GM19452 (cell line): ENCODE measurements around the gene NLN.
"Not testable (repeated sequence)": the region's sequence is repeated elsewhere in the genome, so short reads cannot be mapped to it uniquely, and the experiment has no call there.

ENCODE experiments used
- ATAC-seq: cut with Tn5 transposase; IDR thresholded peaks from one replicate; pipeline ENCODE4 v1.9.1; 2021; ENCODE audit not compliant: unreplicated experiment

The NLN gene

DNA sequence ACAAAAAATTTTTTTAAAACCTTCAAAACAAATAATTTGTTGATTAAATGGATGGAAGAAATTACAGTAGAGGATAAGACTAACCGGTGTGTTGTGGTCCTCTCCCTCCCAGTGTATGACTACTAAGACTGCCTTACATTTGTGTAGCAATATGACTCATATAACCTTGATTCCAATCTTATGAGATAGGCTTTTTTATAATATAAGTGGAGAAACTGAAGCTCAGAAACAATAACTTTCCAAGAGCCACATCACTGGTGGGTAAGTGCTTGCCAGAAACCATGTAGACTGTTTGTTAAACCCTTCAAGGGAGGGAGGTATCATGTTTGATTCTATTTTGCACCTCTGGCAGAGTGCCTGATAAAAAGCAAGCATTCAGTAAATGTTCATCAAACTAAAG lies 47.5 kb downstream of the NLN start:
- ATAC-seq = no peak

DNA sequence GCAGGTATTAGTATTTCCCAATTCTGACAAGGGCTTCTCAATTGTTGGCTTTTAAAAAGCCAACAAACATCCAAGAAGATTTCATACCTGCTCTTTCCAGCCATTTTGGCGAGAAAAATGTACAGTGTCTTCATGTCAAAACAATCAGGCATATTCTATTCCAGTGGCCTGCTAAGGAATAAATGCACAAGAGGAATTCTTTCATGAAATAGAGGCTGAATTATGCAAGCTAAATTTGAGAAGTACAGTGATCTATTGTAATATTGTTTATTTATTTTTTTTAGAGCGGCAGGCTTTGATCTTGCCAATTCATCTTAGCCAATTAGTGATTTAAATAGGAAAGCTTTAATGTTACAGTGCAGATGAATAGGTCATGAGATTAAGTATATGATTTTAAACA lies 49.3 kb downstream of the NLN start:
- ATAC-seq = no peak

DNA sequence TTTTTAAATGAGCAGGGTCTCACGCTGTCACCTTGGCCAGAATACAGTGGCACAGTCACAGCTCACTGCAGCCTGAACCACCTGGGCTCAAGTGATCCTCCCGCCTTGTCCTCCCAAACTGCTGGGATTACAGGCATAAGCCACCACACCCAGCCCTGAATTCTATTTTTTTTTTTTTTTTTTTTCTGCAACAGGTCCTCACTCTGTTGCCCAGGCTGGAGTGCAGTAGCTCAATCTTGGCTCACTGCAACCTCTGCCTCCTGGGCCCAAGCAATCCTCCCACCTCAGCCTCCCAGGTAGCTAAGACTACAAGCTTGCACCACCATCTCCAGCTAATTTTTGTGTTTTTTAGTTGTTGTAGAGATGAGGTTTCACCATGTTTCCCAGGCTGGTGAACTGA lies 51.0 kb downstream of the NLN start:
- not testable (repeated sequence) for ATAC-seq

DNA sequence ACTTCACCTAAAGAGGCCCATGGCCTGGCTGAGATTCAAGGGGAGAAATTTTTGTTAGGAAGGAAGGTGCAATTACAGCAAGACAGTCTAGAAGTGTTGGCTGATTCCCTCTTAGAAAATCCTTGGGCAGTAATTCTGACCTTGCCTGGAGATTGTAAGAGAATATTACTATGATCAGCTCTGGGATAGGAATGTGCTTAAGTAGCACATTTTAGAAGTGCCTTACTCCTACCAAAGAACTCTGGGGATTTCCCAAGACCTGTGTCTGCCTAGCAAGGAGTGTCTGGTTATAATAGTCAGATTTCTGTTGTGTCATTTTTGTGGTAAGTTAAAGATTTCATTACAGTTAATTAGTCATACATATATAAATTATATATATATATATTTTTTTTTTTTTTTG lies 52.3 kb downstream of the NLN start:
- no peak for ATAC-seq

DNA sequence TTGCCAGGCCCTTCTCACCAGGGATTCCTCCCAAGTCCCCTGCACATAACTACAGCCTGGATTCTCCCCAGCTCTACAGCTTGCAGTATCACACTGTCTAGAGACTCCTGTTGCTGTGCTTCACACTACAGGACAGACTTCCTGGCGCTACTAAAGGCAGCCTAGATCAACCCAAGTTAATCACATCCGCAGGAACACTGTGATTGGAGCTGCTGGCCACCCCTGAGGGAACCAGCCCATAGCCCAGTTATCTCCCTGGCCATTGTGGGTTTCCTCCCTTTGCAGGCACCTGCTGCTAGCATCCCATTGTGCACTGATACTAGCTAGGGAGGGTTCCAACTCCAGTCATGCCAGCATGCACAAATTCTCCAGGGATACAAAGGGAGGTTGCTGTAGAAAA lies 53.5 kb downstream of the NLN start:
- ATAC-seq = no peak

DNA sequence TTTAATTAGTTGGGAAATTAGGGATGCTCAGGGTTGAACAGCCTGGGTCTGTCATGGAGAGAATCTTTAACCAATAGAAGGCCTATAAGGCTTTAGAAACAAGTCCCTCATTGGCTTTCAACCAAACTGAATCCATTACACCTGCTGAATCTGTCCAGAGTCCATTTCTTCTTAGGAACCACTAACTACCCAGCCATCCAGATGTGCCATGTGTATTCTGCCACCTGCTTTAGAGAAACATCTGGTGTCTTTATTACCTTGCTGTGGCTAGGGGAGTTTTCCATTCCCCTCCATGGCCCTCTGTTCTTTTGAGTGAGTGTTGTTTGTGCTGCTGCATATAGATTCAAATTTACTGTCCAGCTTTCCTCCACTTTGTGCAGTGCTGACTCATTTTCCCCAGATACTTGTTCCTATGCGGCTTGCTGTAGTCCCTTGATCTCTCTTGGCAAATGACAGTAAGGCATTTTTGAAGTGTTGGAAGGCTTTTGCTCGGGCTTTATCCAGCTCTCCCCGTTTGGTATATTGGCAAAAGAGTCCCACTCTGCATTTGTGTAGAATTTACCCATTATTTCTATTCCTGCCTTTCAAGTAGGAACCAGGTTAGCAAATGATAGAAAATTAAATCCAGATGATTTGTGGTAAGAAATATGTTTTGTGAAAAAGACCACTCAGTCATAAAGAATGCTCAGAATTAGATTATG lies 54.6 kb downstream of the NLN start:
- ATAC-seq = no peak

DNA sequence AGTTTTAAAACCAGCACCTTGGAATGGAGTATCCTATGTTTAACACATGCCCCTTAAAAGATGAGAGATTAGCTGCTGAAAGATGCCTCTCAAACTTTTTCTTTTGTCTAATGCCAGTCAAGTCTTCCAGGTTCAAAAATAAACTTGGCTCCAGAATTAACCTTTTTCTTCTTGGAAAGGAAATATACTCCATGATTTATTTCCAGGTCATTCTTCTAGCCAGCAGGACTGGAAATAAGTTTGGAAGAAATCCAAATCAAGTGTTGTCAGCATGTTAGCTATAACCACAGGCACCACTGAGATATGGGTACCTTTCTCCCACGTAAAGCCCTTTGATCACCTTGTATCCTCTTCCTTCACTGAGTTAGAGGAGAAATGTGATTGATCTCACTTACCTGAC lies 56.1 kb downstream of the NLN start:
- ATAC-seq = no peak

DNA sequence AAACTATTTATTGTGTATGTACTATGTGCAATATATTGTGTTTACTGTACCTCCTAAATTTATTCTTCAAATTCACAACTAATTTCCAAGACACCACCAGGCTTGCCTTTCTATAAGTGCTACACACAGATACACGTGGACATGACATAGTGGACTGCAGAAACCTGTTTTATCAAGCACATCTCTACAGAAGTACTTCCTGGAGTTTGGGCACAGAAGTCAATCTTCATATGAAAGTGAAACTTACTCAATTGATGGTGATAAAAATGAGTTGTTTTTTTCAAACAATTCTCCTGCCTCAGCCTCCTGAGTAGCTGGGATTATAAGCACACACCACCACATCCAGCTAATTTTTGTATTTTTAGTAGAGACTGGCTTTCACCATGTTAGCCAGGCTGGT lies 57.6 kb downstream of the NLN start:
- peak; percentile 67 for ATAC-seq

DNA sequence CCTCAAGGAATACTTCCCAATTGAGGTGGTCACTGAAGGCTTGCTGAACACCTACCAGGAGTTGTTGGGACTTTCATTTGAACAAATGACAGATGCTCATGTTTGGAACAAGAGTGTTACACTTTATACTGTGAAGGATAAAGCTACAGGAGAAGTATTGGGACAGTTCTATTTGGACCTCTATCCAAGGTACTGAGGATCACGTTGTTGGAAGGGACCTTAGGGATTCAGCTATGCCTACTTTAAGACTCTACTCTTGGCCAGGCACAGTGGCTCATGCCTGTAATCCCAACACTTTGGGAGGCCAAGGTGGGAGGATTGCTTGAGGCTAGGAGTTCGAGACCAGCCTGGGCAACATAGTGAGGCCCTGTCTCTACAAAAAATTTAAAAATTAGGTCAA lies 66.3 kb downstream of the NLN start:
- not testable (repeated sequence) for ATAC-seq

DNA sequence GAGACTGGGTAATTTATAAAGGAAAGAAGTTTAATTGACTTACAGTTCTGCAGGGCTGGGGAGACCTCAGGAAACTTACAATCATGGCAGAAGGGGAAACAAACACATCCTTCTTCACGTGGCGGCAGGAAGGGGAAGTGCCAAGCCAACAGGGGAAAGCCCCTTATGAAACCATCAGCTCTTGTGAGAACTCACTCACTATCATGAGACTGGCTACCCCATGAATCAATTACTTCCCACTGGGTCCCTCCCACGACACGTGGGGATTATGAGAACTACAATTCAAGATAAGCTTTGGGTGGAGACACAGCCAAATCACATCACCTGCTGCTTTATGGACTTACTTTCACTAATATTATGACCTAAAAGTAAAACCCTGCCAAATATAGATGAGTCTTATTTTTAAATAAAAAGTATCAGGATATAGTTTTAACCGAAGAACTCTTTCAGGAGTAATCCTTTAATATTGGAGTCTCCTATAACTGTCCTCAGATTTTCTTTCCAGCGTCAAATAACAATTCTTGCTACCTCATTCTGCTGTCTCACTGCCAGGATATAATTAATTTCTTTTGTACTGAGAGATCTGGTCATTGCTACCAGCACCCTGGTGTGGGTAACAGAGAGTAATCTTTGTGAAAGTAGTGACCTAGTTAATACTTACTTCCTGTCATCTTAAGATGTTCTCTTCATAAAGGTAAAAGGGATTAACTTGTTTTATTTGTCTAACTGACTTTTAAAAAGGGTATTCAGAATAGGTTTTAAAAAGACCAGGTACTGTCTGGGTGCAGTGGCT lies 68.6 kb downstream of the NLN start:
- ATAC-seq = no peak

DNA sequence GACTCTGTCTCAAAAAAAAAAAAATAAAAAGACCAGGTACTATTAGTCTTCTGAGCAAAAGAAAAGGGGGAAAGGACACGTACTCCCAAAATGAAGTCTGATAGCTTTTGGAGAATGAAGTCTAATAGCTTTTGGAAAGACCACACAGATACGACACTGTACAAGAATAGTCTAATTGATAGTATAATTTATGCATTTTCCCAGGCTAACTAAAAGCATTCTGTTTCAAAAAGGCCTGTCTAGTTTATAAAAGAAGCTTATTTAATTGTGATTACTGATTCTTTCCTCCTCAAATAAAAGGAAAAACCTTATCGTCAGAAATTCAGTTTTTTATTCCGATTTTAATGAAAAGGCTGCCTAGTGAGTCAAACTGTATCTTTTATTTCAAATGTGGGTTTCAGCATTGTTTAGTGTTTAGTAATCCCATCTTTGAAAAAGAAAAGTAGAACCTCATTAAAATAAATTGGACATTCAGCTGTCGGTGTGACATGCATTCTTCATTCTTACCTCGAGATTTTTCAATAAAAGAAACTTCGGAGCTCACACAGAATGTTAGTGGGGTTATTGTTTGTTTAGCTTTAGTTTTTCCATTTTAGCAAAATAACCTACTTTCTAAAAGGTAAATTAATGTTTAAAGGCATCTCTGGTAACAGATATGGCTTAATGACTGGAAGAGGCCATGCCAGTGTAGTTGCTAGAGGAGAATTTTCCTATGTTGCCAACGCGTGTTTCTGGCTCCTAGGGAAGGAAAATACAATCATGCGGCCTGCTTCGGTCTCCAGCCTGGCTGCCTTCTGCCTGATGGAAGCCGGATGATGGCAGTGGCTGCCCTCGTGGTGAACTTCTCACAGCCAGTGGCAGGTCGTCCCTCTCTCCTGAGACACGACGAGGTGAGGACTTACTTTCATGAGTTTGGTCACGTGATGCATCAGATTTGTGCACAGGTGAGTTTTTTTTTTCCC lies 70.0 kb downstream of the NLN start:
- no peak for ATAC-seq

DNA sequence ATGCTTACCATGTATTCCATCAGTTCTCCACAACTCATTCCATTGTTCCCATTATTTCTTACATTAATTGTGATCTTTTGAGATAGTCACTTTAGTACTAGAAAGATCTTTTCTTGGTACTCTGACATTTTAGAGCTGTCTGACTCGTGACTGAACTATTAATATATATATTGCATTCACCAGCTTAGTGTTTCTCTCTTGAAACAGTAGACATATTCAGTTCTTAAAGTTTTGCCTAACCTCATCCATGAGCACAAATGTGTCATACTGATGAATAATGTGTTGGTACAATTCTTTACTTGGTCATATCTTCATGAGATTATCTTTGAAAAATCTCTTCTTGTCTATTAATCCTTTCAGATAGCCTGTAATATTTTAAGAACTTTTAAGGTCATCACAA lies 74.3 kb downstream of the NLN start:
- no peak for ATAC-seq

DNA sequence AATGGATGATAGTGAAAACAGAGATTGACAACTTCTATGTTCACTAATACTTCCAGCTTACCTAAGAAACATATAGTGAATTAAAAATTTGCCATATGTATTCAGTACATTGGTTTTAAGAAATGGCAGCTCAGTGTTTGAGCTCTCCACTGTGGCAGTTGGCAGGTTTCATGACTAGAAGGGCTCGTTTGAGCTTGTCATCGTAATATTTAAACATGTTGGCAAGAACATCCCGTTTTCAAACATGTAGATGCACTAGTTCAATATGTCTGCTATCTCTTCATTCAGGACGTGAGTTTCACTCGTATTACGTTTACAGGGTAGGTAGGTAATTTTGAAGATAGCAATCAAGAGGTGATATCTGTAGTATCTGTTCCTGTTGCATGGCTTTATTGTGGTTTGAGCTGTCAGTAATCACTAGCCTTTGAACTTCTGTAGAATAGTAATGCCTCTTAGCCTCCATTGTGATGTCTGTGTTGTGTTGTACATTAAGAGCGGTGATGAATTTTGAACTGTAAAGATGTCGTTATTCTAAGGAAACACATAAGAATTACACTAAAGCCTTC lies 74.8 kb downstream of the NLN start:
- no peak for ATAC-seq

DNA sequence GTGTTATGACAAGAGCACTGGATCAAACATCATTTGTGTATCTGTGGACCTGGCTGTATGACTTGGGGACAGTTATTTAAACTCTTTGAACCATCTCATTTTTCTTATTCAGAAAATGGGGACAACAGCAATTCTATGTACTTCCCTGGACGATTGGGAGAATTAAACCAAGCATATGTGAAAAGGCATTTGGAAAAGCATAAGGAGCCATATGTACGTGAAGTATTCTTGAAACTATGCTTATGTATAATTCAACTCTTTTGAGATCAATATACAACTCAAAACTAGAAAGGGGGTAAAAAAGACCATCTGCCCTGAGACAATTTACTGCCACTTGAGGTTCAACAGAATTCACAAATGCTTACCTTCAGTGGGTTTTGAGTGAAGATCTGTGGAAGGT lies 75.5 kb downstream of the NLN start:
- no peak for ATAC-seq

DNA sequence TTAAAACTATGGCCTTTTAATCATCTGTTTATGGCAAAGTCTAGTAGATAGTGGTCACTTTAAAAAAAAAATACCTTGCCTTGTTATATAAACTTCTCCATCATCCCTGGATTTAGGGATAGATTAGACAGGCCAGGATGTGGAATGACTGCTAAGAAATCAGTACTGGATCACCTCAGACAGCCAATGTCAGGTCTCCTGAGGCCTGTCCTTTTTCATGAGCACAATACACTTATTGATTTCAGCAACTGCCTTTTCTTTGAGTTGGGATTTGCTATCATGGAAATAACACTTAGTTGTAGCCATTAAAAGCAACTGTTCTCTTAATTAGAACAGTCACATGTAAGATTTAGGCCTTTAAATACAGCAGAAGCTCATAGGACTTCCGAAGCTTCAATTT lies 77.9 kb downstream of the NLN start:
- ATAC-seq = no peak

DNA sequence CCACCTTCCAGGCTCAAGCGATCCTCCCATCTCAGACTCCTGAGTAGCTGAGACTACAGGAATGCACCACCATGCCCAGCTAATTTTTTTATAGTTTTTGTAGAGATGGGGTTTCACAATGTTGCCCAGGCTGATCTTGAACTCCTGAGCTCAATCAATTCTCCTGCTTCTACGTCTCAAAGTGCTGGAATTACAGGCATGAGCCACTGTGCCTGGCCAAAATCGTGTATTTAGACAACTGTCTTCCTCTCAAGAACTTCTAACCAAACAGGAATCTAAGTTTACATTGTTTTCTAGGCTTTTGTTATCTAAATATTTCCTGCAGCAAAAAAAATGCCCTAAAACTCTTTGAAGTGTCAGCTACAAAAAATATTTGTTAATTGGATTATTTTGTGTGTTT lies 78.8 kb downstream of the NLN start:
- no peak for ATAC-seq

DNA sequence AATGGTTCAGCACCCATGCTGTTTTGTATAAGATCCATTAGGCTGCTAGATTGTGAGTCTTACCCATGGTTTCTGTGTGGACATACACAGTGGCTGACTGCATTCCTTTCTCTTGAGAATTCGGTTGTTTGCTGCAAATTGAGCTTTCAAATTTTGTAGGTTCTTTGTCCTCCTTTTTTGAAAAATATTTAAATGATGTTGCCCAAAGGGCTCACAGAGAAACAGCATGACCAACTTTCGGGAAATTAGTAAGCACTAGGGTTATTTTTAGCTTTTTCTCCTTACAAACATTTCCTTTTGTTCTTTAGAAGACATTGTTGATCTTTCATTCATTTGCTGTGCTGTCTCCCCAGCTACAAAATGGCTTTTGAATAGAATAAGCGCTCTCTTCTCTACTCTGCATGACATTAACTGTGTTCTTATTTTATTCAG lies 79.4 kb downstream of the NLN start:
- ATAC-seq = no peak

DNA sequence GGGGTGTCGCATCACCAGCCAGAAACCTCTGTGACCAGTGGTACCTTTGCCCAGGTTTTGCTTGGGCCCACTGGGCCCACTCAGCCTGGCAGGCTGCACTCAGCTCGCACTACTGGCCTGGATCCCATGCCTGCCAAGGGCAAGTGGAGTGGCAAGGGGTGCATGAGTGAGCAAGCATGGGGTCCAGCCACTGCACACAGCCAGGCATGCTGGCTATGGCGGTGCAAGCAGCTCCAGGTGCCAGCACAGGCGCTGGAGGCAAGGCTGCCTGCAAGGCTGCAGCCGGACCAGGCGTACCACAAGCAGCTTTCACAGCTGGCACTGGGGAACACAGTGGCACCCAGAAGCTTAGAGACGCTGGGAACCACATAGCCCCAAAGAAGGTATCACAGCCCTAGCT lies 80.1 kb downstream of the NLN start:
- ATAC-seq = no peak

DNA sequence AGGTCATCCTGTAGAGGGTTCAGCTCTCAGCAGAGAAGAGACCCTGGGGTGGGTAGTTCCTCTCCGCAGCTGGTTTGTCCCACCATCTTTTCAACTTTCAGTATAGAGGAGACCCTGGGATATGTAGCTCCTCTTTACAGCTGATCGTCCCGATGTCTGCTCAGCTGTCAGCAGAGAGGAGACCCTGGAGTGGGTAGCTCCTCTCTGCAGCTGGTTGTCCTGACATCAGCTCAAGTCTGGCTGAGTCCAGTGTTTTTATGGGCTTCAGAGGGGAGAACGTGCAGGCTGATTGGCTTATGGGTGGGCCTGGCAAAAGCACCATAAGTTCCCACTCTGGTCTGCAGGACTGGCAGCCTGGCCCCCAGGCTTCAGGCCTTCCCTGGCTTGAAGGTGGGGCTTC lies 80.8 kb downstream of the NLN start:
- no peak for ATAC-seq

DNA sequence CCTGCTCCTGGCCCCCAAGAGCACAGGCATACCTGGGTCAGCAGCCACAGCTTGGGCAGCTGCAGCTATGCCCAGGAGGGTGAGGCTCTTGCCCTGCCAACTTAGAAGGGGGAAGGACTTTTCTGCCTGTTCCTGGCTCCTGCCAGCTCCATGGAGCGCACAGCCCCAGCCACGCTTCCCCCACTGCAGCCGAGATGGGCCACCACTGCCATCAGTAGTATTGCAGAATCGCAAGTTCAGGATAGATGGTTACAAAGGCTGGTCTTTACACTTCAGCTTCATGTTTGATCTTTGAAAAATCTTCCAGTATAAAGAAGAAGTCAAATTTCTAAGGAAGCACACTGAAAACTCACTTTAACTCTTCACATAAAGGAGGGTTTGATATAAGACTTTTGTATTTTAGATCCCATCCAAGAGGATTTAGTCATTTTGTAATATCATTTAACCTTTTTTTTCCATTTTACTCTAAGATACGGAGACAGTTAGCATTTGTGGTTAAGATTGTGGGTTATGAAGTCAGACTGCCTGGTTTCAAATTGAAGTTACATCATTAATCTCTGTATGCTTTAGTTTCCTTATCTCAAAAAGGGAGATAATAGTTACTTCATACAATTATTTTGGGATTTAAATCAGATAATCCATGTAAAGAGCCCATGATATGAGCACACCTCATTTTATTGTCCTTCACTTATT lies 81.8 kb downstream of the NLN start:
- no peak for ATAC-seq

DNA sequence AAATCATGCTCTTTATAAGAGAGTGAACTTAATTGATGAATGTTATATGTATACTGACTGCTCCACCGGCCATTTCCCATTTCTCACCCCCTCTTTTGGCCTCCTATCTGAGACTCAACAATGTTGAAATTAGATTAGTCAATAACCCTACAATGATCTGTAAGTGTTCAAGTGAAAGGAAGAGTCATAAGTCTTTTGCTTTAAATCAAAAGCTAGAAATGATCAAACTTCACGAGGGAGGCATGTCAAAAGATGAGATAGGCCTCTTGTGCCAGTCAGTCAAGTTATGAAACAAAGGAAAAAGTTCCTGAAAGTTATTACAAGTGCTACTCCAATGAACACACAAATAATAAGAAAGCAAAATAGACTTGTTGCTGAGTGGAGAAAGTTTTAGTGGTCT lies 83.1 kb downstream of the NLN start:
- no peak for ATAC-seq
